Thymus (tissue), 11 donors: ENCODE measurements around the gene CDH23. TPM values are rescaled to one million over a fixed set of nuclear protein-coding genes. Genes with fewer than 3 reads are reported as not detected.

ENCODE experiments used
- DNase-seq, 9 donors: peaks; one replicate each; pipeline ENCODE4 v3.0.0-alpha.2; 2013; ENCODE audit warnings: low spot score in 9 of 9, low read depth in 6 of 9, missing footprints in 1 of 9
- H3K27ac ChIP-seq, 2 donors: one replicate each; pipeline ENCODE4 v1.5.1; 2013; ENCODE audit warnings: control low read depth in 1 of 2, low read depth in 1 of 2, low read length in 1 of 2, mild to moderate bottlenecking in 1 of 2, moderate library complexity in 1 of 2
- H3K27me3 ChIP-seq, 2 donors: one replicate each; pipeline ENCODE4 v1.5.1; 2013; ENCODE audit warnings: low read length in 1 of 2; ENCODE audit not compliant: control insufficient read depth in 2 of 2, insufficient read depth in 1 of 2
- H3K36me3 ChIP-seq, 2 donors: one replicate each; pipeline ENCODE4 v1.5.1; 2013; ENCODE audit warnings: low read length in 1 of 2, mild to moderate bottlenecking in 1 of 2, moderate library complexity in 1 of 2; ENCODE audit not compliant: control insufficient read depth in 2 of 2, insufficient read depth in 2 of 2
- H3K4me1 ChIP-seq, 2 donors: one replicate each; pipeline ENCODE4 v1.5.1; 2013; ENCODE audit warnings: low read length in 2 of 2; ENCODE audit not compliant: control insufficient read depth in 2 of 2, insufficient read depth in 2 of 2
- H3K4me3 ChIP-seq, 2 donors: one replicate each; pipeline ENCODE4 v1.5.1; 2013; ENCODE audit warnings: low read length in 2 of 2, control low read depth in 1 of 2, mild to moderate bottlenecking in 1 of 2
- H3K9me3 ChIP-seq, 2 donors: one replicate each; pipeline ENCODE4 v1.5.1; 2013; ENCODE audit warnings: low read length in 1 of 2, mild to moderate bottlenecking in 1 of 2; ENCODE audit not compliant: control insufficient read depth in 2 of 2, insufficient read depth in 1 of 2
- WGBS: extraction: QIAGEN DNeasy Blood & Tissue Kit; methylation state at CpG from one replicate; pipeline ENCODE4 v1.1.7; 2013; 5-methylcytosine and 5-hydroxymethylcytosine counted together
- polyA plus RNA-seq: library from polyadenylated mRNA; stranded (reverse); fragments of 200-250 nt; gene quantifications from one replicate; pipeline ENCODE4 v1.2.3, GENCODE V29; 2013
- total RNA-seq: library from RNA; stranded (reverse); fragments of 120-200 nt; gene quantifications from one replicate; pipeline ENCODE4 v1.2.4, GENCODE V29; 2013
- donor health status: healthy.

Gene CDH23
- total and polyA plus RNA-seq, 2 donors = 9.1 TPM

- Histone ChIP-seq H3K4me1 (peaks cover 12 to 26% of the 10 kb centered on the region in 2 donors), H3K27me3 (no peaks in the 10 kb centered on the region), H3K27ac (no peak overlapping the region), H3K4me3 (no peak overlapping the region), H3K9me3 (peaks cover 0 to 1% of the 10 kb centered on the region in 2 donors), H3K36me3 (no peaks in the 10 kb centered on the region)
- peak in 3 of 9 donors; percentile 44 to 55 (median 49) for DNase-seq
- WGBS = 30% methylated on average over 2 of the region's 2 CpGs
Observed at GRCh38 chr10:71795248-71795647, 398.5 kb downstream of the CDH23 start.

GRCh38 chr10:71796749-71797405 lies 400.2 kb downstream of the CDH23 start:
- H3K27ac ChIP-seq = no peak overlapping the region

DNA sequence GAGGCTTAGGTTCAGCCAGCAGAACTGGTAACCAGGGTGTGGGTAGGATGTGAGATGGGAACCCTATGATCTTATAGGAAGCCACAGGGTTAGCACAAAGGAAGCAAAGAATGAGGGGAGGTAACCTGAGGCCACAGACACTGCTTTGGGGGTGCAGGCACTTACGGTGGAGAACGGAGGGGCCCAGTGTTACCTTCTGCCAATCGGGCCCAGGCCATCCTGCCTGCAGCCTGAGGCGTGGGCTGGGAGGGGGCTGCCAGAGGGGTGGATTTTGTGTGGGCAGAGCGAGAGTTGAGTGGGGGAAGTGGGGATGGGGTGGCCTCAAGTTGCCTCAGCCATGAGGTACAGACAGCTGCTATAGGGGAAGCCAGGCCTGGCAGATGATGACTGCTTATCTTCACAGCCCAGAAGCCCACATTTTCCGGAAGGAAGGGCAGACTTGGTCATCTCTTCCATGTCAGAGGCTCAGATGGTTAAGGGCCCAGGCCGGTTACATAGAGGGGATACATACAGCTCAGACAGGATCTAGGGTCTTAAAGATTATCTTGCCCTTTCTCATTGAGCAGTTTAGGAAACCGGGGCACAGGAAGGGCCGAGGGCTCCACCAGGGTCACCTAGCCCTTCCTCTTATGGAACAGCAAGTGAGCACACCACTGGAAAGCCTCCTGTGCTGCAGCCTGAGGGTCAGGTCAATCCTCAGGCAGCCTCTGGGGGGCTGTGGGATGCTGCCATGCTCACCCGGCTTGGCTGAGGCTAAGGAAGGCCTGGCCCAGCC lies 401.0 kb downstream of the CDH23 start:
- no peak overlapping the region for H3K27ac ChIP-seq
- 19% methylated on average over 10 of the region's 10 CpGs for WGBS
- DNase-seq = peak in 1 of 9 donors; percentile 59

More at GRCh38 chr10:71796749-71797405, 400.2 kb downstream of the CDH23 start:
- no peak for DNase-seq
- no peak overlapping the region for H3K4me3 ChIP-seq
- no peaks in the 10 kb centered on the region for H3K27me3 ChIP-seq
- WGBS = 87% methylated on average over 7 of the region's 7 CpGs
- H3K9me3 ChIP-seq = peaks cover 0 to 1% of the 10 kb centered on the region in 2 donors
- H3K36me3 ChIP-seq = no peaks in the 10 kb centered on the region
- peaks cover 5 to 15% of the 10 kb centered on the region in 2 donors for H3K4me1 ChIP-seq

GRCh38 chr10:71798308-71798624 lies 401.5 kb downstream of the CDH23 start:
- DNase-seq = no peak
- H3K27me3 ChIP-seq = no peaks in the 10 kb centered on the region
- WGBS = 88% methylated on average over 6 of the region's 6 CpGs
- peaks cover 0 to 1% of the 10 kb centered on the region in 2 donors for H3K9me3 ChIP-seq
- no peak overlapping the region for H3K4me3 ChIP-seq
- peaks cover 5 to 15% of the 10 kb centered on the region in 2 donors for H3K4me1 ChIP-seq
- H3K36me3 ChIP-seq = no peaks in the 10 kb centered on the region
- no peak overlapping the region for H3K27ac ChIP-seq

More for the DNA sequence above, 401.0 kb downstream of the CDH23 start:
- Histone ChIP-seq H3K9me3 (peaks cover 0 to 1% of the 10 kb centered on the region in 2 donors), H3K27me3 (no peaks in the 10 kb centered on the region), H3K4me3 (no peak overlapping the region), H3K4me1 (peaks cover 5 to 15% of the 10 kb centered on the region in 2 donors), H3K36me3 (no peaks in the 10 kb centered on the region)

DNA sequence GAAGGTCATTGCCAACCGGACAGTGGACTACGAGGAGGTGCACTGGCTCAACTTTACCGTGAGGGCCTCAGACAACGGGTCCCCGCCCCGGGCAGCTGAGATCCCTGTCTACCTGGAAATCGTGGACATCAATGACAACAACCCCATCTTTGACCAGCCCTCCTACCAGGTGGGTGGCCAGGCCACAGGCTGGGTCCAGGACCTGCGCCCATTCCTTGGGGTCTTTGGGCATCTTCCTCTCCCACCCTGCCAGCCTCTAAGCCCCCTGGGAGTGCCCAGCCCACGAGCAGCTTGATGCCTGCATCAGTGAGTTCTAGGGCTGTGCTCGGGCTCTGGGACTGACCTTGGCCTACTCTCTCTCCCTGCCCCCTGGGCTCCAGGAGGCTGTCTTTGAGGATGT lies 402.4 kb downstream of the CDH23 start:
- no peaks in the 10 kb centered on the region for H3K36me3 ChIP-seq
- DNase-seq = no peak
- WGBS = 98% methylated on average over 10 of the region's 10 CpGs

DNA sequence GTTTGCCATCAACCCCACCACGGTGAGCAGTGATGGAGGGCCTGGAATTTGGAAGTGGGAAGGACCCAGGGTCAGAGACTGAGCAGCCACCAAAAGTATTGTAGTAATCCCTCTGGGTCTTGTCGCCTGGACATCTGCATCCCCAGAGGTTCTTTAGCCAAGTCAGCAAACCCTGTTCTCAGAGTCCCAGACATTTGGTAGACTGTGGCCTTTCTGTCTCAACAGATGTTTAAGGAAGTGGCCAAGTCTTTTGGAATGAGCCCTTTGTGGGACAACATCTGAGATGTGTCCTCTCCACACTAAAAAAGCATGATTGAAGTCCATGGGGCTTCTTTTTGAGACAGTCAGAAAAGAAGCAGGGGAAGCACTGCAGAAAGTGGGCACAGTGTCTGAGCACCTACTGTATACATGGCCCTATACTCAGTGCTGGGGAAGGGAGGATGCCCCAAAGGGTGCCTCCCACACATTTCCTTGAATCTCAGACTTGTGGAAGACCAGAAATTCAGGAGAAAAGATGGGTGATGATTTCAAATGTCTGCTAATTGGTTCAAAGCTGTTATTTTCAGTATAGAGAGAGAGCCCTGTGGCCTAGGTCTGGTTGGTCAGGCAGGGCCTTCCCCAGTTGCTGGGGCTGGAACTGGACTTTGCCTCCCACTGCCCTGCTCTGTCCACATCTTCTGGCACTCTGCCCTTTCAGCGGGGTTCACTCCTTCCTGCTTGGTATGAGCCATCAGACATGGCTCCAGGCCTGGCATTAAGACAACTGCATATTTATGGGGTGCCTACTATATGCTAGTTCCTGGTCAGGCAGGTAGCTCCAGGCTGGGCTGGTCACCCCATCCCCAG lies 403.1 kb downstream of the CDH23 start:
- Histone ChIP-seq H3K27me3 (no peaks in the 10 kb centered on the region), H3K4me1 (peaks cover 5 to 15% of the 10 kb centered on the region in 2 donors), H3K27ac (no peak overlapping the region), H3K4me3 (no peak overlapping the region), H3K36me3 (no peaks in the 10 kb centered on the region), H3K9me3 (peaks cover 0 to 1% of the 10 kb centered on the region in 2 donors)
- DNase-seq = no peak
- 95% methylated on average over 3 of the region's 3 CpGs for WGBS

More for the DNA sequence above, 402.4 kb downstream of the CDH23 start:
- Histone ChIP-seq H3K4me3 (no peak overlapping the region), H3K27me3 (no peaks in the 10 kb centered on the region), H3K9me3 (peaks cover 0 to 1% of the 10 kb centered on the region in 2 donors), H3K4me1 (peaks cover 5 to 15% of the 10 kb centered on the region in 2 donors), H3K27ac (no peak overlapping the region)

DNA sequence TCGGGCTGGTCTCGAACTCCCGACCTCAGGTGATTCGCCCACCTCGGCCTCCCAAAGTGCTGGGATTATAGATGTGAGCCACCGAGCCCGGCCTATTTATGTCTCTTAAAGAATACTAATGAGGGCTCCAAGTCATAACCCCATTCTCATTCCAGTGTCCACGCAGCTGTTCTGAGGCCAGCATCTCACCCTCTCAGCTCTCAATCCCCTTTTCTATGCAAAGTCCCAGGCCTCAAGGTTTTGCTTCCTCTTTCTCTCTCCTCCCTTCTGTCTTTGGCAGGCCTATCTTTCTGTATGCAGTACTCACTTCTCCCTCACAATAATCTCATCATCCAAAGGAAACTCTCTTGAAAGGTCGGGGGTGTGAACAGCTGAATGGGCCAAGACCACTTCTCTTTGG lies 404.6 kb downstream of the CDH23 start:
- no peaks in the 10 kb centered on the region for H3K36me3 ChIP-seq
- 90% methylated on average over 9 of the region's 9 CpGs for WGBS
- H3K9me3 ChIP-seq = peaks cover 0 to 1% of the 10 kb centered on the region in 2 donors
- H3K27me3 ChIP-seq = peaks cover 0 to 9% of the 10 kb centered on the region in 2 donors
- peaks cover 5 to 21% of the 10 kb centered on the region in 2 donors for H3K4me1 ChIP-seq
- no peak overlapping the region for H3K27ac ChIP-seq
- DNase-seq = no peak
- no peak overlapping the region for H3K4me3 ChIP-seq

DNA sequence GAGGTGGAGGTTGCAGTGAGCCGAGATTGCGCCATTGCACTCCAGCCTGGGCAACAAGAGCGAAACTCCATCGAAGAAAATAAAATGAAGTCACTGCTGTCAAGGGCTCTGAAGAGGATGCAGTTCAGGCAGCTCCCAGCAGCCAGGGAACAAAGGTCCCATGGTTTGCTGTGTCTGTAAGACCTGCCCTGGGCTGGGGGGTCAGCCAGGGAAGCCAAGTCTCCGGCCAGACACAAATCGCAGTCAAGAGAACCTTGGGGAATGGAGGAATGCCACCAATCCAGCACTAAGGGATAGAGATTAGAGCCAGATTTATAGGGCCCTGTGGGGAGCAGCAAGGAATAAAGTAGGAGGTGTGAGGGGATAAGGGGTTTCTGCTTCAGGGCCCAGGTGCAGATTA lies 405.5 kb downstream of the CDH23 start:
- peaks cover 0 to 1% of the 10 kb centered on the region in 2 donors for H3K9me3 ChIP-seq
- H3K36me3 ChIP-seq = no peaks in the 10 kb centered on the region
- H3K4me3 ChIP-seq = no peak overlapping the region
- no peak overlapping the region for H3K27ac ChIP-seq
- H3K27me3 ChIP-seq = peaks cover 0 to 9% of the 10 kb centered on the region in 2 donors
- no peak for DNase-seq
- peaks cover 5 to 22% of the 10 kb centered on the region in 2 donors for H3K4me1 ChIP-seq
- WGBS = 99% methylated on average over 6 of the region's 6 CpGs
